Effector memory CD4-positive, alpha-beta T cell (primary cell): Measurements from ENCODE around the gene HOXD3.

ENCODE experiments used
- DNase-seq, 3 donors: peaks; one replicate each; pipeline ENCODE4 v3.0.0-alpha.2; 2020
- H3K27ac ChIP-seq: 2 replicates; pipeline ENCODE4 v1.7.0; 2013; ENCODE audit warnings: mild to moderate bottlenecking, low read length, moderate library complexity; ENCODE audit not compliant: insufficient read depth, poor library complexity, severe bottlenecking
- H3K27me3 ChIP-seq: replicated peaks from 2 replicates; pipeline ENCODE4 v1.7.0; 2013; ENCODE audit warnings: mild to moderate bottlenecking, low read length; ENCODE audit not compliant: insufficient read depth, control insufficient read depth, poor library complexity, severe bottlenecking
- H3K36me3 ChIP-seq: 2 replicates; pipeline ENCODE4 v1.7.0; 2013; ENCODE audit warnings: mild to moderate bottlenecking, low read length, moderate library complexity; ENCODE audit not compliant: control insufficient read depth, insufficient read depth
- H3K4me1 ChIP-seq: 2 replicates; pipeline ENCODE4 v1.7.0; 2013; ENCODE audit warnings: low read length, mild to moderate bottlenecking; ENCODE audit not compliant: control insufficient read depth, insufficient read depth, poor library complexity, severe bottlenecking
- H3K4me3 ChIP-seq: 2 replicates; pipeline ENCODE4 v1.7.0; 2013; ENCODE audit warnings: low read length, low read depth, mild to moderate bottlenecking; ENCODE audit not compliant: insufficient read depth, poor library complexity, severe bottlenecking
- H3K9me3 ChIP-seq: 2 replicates; pipeline ENCODE4 v1.7.0; 2013; ENCODE audit warnings: mild to moderate bottlenecking, low read length, moderate library complexity; ENCODE audit not compliant: control insufficient read depth

HOXD3 gene

GRCh38 chr2:176122052-176122682, 34.9 kb upstream of the HOXD3 start:
- no peak for DNase-seq
- Histone ChIP-seq H3K4me3 (peak overlapping the region; percentile 16), H3K36me3 (no peaks in the 10 kb centered on the region), H3K9me3 (no peaks in the 10 kb centered on the region), H3K4me1 (peaks cover 17% of the 10 kb centered on the region), H3K27me3 (peaks cover 92% of the 10 kb centered on the region), H3K27ac (no peak overlapping the region)

GRCh38 chr2:176122683-176123410, 34.3 kb upstream of the HOXD3 start, which contains the start of gene HOXD9:
HOXD9 (plus strand) TSS chr2:176122719; CDS start chr2:176122769, 50 bp downstream.
- Histone ChIP-seq H3K27ac (no peak within 1 kb of the TSS), H3K4me1 (peaks cover 17% of the 10 kb centered on the region), H3K9me3 (no peaks in the 10 kb centered on the region), H3K27me3 (peaks cover 92% of the 10 kb centered on the region), H3K4me3 (peak within 1 kb of the TSS; percentile 16), H3K36me3 (no peaks in the 10 kb centered on the region)
- DNase-seq: no peak

- no peak overlapping the region for H3K27ac ChIP-seq
- H3K4me3 ChIP-seq: no peak overlapping the region
- no peaks in the 10 kb centered on the region for H3K9me3 ChIP-seq
- no peak for DNase-seq
- no peaks in the 10 kb centered on the region for H3K36me3 ChIP-seq
- H3K27me3 ChIP-seq: peaks cover 92% of the 10 kb centered on the region
- H3K4me1 ChIP-seq: peaks cover 17% of the 10 kb centered on the region
These were observed 33.5 kb upstream of the HOXD3 start for GRCh38 chr2:176123411-176124109.

- Histone ChIP-seq H3K4me3 (no peak overlapping the region), H3K36me3 (no peaks in the 10 kb centered on the region), H3K9me3 (no peaks in the 10 kb centered on the region), H3K27ac (no peak overlapping the region), H3K4me1 (peaks cover 21% of the 10 kb centered on the region), H3K27me3 (peaks cover 95% of the 10 kb centered on the region)
- no peak for DNase-seq
These were observed 32.8 kb upstream of the HOXD3 start for GRCh38 chr2:176124110-176124946.

GRCh38 chr2:176124947-176125771, 31.9 kb upstream of the HOXD3 start:
- peaks cover 93% of the 10 kb centered on the region for H3K27me3 ChIP-seq
- no peaks in the 10 kb centered on the region for H3K9me3 ChIP-seq
- H3K36me3 ChIP-seq: no peaks in the 10 kb centered on the region
- H3K4me3 ChIP-seq: no peak overlapping the region
- H3K4me1 ChIP-seq: peaks cover 27% of the 10 kb centered on the region
- no peak overlapping the region for H3K27ac ChIP-seq
- DNase-seq: no peak

- Histone ChIP-seq H3K27ac (no peak overlapping the region), H3K9me3 (no peaks in the 10 kb centered on the region), H3K4me1 (peaks cover 33% of the 10 kb centered on the region), H3K4me3 (no peak overlapping the region), H3K36me3 (no peaks in the 10 kb centered on the region), H3K27me3 (peaks cover 93% of the 10 kb centered on the region)
- DNase-seq: no peak
These were observed 31.4 kb upstream of the HOXD3 start for GRCh38 chr2:176125772-176126054.

GRCh38 chr2:176126929-176127773, 30.0 kb upstream of the HOXD3 start:
- no peak overlapping the region for H3K27ac ChIP-seq

GRCh38 chr2:176127774-176128072, 29.4 kb upstream of the HOXD3 start:
- DNase-seq: no peak
- peaks cover 93% of the 10 kb centered on the region for H3K27me3 ChIP-seq
- H3K4me3 ChIP-seq: no peak overlapping the region

More at GRCh38 chr2:176126929-176127773, 30.0 kb upstream of the HOXD3 start:
- no peaks in the 10 kb centered on the region for H3K9me3 ChIP-seq
- peaks cover 32% of the 10 kb centered on the region for H3K4me1 ChIP-seq
- H3K36me3 ChIP-seq: no peaks in the 10 kb centered on the region
- DNase-seq: peak; percentile 23 to 60 (median 48)
- H3K27me3 ChIP-seq: peaks cover 92% of the 10 kb centered on the region
- no peak overlapping the region for H3K4me3 ChIP-seq

More at GRCh38 chr2:176127774-176128072, 29.4 kb upstream of the HOXD3 start:
- Histone ChIP-seq H3K4me1 (peaks cover 27% of the 10 kb centered on the region), H3K27ac (no peak overlapping the region), H3K9me3 (no peaks in the 10 kb centered on the region), H3K36me3 (no peaks in the 10 kb centered on the region)
